G401 (cell line): ENCODE data around the gene RBBP8NL. TPM values are rescaled to one million over a fixed set of nuclear protein-coding genes. Genes with fewer than 3 reads are reported as not detected.

Source experiments
- DNase-seq: peaks from one replicate; pipeline ENCODE4 v3.0.0-alpha.2; 2015; ENCODE audit warnings: low spot score
- in situ Hi-C: cut with HindIII; loops from 2 replicates; pipeline ENCODE4 v1.10.0; 2016; ENCODE audit warnings: low sequenced_read_pairs, mixed read lengths
- total RNA-seq: library from RNA; depleted of rRNA; stranded (reverse); fragments of >200 nt; shearing (Covaris generic); gene quantifications from 2 replicates; pipeline ENCODE4 v1.2.3, GENCODE V29; 2014; rRNA removed

The RBBP8NL gene
- not detected in 2 replicates for total RNA-seq

DNA sequence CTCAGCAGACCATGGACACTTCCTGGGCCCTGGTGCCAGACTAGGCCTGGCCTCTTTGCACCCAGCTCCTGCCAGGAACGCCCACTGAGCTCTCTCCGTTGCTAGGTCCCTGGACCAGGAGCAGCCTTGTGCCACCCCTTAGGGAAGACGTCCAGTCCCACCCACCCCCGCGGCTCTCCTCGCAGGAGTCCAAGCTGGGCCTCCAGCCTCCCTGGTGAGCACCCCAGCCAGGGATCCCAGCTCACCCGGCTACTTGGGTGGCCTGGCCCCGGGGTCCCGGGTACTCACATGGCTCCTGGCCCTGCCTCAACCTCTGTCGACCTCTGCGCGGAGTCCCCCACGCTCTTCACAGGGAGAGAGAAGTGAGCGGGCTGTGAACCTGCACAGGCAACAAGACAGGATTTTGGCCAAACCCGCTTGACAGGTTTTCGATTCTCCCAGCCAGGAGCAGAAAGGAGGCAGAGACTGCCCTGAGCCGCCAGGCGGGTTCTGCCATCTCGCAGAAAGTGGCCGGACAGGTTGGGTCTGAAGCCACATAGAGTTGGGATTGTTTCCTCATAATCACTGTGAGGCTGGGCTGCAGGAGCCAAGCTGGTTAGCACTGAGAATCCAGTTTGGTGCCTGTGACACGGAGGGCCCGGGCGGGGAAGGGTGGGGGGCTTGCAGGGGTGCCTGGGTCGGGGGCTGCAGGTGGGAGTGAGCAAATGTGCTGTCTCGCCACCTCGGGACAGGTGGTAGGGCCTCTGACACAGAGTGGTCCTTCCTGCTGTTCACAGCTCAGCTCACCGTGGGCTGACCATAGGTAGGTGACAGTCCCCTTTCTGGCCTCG is at the start of gene RBBP8NL:
RBBP8NL (minus strand) TSS at position 368 of the 830 bp plus-strand sequence. CDS start 7,892 bp downstream, outside the sequence.
- in situ Hi-C loops, result no loop called here
- no peak for DNase-seq

DNA sequence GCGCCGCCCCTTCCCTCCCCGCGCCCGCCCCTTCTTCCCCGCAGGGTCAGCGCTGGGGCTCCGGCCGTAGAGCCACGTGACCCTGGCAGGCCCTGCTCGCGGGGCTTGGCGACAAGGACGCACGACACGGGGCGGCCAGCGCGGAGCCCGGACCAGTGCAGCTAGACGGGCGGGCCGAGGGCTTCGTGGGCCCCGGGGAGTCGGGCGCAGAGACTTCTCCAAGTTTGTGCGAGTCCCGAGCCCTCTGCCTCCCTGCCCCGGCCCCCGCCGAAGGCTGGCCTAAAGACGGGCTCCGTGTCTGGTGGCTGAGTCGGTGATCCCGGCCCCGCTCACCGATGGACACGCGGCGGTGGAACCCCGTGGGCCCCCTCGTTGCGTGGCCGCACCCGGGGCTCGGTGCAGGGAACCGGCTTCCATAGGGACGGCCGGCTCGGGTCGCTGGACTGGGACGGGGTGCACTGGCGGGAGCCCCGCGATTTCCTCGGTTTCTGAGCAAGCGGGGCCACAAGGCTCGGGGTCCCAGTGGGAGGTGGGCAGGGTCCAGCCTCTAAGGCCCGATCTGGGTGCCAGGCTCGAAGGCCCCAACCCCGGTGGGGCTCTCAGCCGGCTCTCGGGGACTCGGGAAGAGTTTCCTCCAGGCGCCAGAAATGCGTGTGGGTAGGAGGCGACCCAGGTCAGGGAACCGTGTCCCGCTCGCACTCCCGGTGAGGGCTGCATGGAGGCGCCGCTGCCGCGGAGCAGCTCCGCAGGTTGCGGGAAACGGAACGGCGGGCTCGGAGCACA is 48.9 kb upstream of the RBBP8NL start:
- DNase-seq, result no peak
- in situ Hi-C loops, result no loop called here

DNA sequence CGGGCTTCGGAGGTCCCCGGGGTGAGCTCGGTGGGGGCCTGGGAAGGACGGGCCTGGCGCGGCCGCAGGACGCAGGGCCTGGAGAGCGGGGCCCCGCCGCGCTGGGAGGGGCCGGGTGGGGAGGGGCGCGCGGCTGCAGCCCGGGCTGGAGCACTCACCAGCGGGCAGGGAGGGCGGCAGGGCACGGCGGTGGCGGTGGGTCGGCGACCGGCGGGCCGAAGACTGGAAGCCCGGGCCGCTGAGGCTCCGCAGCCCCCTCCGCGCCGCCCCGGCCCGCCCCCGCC is 48.4 kb upstream of the RBBP8NL start, which contains the start of gene GATA5:
GATA5 (minus strand) TSS at position 224 of the 284 bp plus-strand sequence. CDS start 474 bp downstream, outside the sequence.
- in situ Hi-C loops, result no loop called here
- DNase-seq, result no peak

DNA sequence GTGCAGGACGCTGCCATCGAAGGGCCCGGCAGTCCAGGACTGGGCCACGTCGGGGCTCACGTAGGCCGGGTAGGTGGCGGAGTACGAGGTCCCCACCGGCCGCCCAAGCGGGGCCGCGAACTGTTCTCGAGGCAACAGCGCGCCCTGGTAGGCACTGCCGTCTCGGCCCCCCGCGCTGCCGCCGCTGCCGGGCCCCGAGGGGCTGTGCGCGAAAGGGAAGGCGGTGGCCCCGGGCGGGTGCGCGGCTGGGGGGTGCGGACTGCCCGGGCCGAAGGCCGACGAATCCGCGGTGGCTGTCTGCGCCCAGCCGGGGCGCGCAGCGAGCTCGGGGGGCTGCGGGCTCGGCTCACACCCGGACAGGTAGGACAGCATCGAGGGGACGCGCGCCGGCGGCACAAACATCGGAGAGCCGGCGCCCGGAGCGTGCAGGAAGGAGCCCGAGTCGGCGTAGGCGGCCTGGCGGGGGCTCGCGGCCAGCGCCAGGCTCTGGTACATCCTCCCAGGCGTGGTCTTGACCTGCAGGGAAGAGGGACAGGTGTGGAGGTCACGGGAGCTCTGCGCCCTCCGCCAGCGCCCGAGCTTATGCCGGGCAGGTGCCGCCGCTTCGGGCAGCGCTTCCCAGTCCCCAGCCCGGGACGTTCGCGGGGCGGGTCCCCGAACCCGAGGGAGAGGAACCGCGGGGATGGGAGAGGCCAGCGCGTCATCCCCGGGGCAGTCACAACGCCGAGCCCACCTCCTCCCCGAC is 47.9 kb upstream of the RBBP8NL start:
- in situ Hi-C loops, result no loop called here
- DNase-seq, result no peak

- in situ Hi-C loops, result no loop called here
- DNase-seq, result no peak
Observed at GRCh38 chr20:62474604-62475026, 47.3 kb upstream of the RBBP8NL start.

DNA sequence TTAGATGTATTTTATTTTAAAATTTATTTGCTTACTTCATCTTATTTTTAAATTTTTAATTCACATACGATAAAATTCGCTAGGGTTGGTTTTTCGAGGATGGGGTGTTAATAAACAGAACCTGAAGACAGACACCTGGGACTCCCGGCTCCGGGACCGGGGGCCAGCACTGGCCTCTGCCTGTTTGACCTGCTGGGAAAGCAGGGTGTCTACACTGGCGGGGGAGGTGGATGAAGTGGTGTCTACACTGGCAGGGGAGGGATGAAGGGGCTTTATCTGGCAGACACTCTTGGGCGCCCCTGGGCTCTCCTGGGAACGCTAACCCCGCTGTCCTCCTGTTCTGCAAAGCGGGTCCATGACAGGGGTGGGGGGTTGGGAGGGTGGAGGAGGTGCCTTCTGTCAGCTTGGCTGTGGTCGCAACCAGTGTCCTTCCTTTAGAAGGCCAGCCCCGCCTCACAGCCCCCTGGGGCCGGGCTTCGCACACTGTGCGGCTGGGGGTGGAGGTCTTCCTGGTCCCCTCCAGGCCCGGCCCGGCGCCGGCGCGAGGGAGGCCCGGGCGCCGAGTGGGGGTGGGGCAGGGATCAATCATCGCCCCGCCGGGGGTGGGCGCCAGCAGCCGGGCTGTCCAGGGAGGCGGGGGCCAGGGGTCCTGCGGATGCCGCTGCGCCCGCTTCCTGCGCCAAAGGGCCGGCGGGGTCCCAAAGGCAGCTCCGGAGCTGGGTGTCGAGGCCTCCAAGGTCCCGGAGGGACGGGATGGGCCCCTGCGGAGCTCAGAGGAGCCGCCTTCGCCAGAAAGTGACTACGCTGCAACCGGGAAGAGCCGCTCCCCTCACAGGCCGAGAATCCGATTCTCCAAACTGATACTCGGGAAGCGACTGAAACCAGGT is 46.6 kb upstream of the RBBP8NL start:
- DNase-seq, result no peak
- in situ Hi-C loops, result no loop called here

GRCh38 chr20:62472941-62473585 is 45.7 kb upstream of the RBBP8NL start:
- in situ Hi-C loops, result no loop called here
- no peak for DNase-seq

GRCh38 chr20:62472138-62472940 is 45.0 kb upstream of the RBBP8NL start:
- in situ Hi-C loops, result no loop called here
- no peak for DNase-seq

GRCh38 chr20:62470459-62470858 is 43.1 kb upstream of the RBBP8NL start:
- DNase-seq, result no peak
- in situ Hi-C loops, result no loop called here

GRCh38 chr20:62470001-62470400 is 42.7 kb upstream of the RBBP8NL start:
- in situ Hi-C loops, result no loop called here
- no peak for DNase-seq

DNA sequence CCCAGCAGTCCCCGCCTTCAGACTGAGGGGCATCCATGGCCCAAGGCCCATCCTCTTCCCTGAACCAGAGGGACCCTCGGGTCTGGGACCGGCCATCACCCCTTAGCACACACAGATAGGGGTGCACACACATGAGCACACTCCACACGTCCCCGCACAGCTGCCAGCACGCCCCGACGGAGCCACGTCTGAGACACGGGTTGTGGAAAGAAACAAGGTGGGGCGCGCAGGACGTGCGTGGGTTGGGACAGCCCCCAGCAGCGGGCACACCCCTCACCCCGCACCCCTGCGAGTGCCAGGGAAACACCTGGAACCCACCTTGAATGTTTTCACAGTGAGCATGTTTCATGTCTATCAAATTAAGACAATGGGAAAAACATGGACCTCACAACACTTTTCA is 42.0 kb upstream of the RBBP8NL start:
- DNase-seq, result no peak
- in situ Hi-C loops, result no loop called here

DNA sequence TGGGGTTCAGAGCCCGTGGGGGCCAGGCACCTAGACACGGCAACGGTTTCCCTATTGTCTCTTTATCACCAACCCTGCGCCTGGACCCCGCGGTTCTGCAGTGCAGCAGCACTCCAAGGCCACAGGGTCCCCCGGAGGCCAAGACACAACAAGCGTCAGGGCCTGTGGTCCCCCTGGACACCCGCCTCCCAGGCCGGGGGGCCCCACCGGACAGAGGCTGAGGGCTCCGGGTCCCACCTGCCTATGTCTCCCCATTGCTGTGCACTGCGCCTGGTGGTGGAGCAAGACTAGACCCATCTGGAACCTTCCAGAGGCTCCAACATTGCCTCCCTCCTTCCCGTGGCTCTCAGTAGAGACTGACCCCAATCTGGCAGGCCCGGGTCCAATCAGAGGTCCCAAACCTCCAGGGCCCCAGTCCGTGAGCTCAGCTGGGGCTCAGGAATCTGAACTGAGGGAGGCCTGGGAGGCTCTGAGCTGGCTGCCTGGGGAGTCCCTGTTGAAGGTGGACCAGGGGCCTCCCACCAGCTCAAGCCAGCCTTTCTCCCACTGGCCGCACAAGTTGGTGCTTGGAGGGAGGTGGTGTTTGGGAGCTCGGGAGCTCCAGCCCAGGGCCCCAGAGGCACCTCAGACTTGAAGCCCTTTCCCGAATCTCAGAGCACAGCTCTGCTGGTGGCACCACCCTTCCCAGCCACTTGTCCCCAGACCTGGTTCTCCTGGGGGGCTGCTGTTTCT is 39.6 kb upstream of the RBBP8NL start:
- in situ Hi-C loops, result no loop called here
- DNase-seq, result no peak

DNA sequence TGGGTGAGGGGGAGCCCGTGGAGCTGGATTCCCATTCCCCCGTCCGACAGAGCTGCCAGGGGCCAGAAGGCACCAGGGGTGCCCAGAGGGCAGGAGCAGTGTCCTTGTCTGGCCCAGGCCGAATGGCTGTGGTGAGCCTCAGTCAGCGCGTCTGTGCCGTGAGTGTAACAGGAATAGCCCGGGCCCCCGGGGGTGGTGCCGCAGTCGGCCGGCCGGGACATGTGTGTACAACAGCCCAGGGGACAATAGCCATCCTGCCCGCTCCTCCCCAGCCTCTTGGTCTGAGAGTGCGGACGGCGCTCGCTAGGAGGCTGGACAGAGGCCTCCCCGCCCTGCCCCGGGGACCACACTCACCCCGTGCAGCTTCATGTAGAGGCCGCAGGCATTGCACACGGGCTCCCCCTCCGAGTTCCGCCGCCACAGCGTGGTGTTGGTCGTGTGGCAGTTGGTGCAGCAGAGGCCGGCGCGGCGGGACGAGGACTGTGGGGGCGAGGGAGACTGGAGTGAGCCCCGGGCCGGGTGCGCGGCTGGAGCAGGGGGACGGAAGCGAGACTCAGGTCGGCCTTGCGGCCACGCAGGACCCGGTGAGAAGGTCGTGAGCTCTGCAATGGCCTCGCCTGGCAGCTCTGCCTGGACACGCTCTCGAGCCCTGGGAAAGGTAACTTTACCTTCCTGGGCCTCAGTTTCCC is 38.9 kb upstream of the RBBP8NL start:
- no peak for DNase-seq
- in situ Hi-C loops, result no loop called here

GRCh38 chr20:62464990-62465389 is 37.7 kb upstream of the RBBP8NL start:
- in situ Hi-C loops, result no loop called here
- DNase-seq, result no peak

GRCh38 chr20:62464425-62464770 is 37.1 kb upstream of the RBBP8NL start:
- in situ Hi-C loops, result no loop called here
- no peak for DNase-seq

- in situ Hi-C loops, result no loop called here
- DNase-seq, result peak; percentile 5
Observed at GRCh38 chr20:62463651-62464424, 36.5 kb upstream of the RBBP8NL start.
